ENCODE data around the gene DOCK8.
"Not testable (repeated sequence)": the region's sequence is repeated elsewhere in the genome, so short reads cannot be mapped to it uniquely, and the experiment has no call there.

DOCK8 gene

GRCh38 chr9:227860-228259 is 13.2 kb downstream of the DOCK8 start:
- DNase-seq: no peak

- DNase-seq: no peak
Measured at GRCh38 chr9:228929-229695, 14.4 kb downstream of the DOCK8 start.

GRCh38 chr9:231625-232024 is 17.0 kb downstream of the DOCK8 start:
- not testable (repeated sequence) for DNase-seq

- DNase-seq: not testable (repeated sequence)
Measured at GRCh38 chr9:233708-234107, 19.0 kb downstream of the DOCK8 start.

GRCh38 chr9:237141-237857 is 22.6 kb downstream of the DOCK8 start:
- no peak for DNase-seq

GRCh38 chr9:237858-238345 is 23.2 kb downstream of the DOCK8 start:
- DNase-seq: no peak

- DNase-seq: no peak
Measured at GRCh38 chr9:242461-243080, 27.9 kb downstream of the DOCK8 start.

GRCh38 chr9:248278-248961 is 33.8 kb downstream of the DOCK8 start:
- DNase-seq: no peak

- DNase-seq: no peak
Measured at GRCh38 chr9:249025-249424, 34.4 kb downstream of the DOCK8 start.

- no peak for DNase-seq
Measured at GRCh38 chr9:250039-250438, 35.4 kb downstream of the DOCK8 start.

GRCh38 chr9:250625-251024 is 36.0 kb downstream of the DOCK8 start:
- DNase-seq: no peak

GRCh38 chr9:251398-251797 is 36.7 kb downstream of the DOCK8 start:
- no peak for DNase-seq

- no peak for DNase-seq
Measured at GRCh38 chr9:253539-253938, 38.9 kb downstream of the DOCK8 start.

- no peak for DNase-seq
Measured at GRCh38 chr9:254516-254915, 39.9 kb downstream of the DOCK8 start.

GRCh38 chr9:257957-258356 is 43.3 kb downstream of the DOCK8 start:
- no peak for DNase-seq

GRCh38 chr9:259405-260404 is 45.0 kb downstream of the DOCK8 start:
- DNase-seq: no peak

GRCh38 chr9:264231-264630 is 49.6 kb downstream of the DOCK8 start:
- no peak for DNase-seq

- no peak for DNase-seq
Measured at GRCh38 chr9:265209-265870, 50.7 kb downstream of the DOCK8 start.

- DNase-seq: no peak
Measured at GRCh38 chr9:266228-266627, 51.6 kb downstream of the DOCK8 start.

GRCh38 chr9:268616-269015 is 54.0 kb downstream of the DOCK8 start:
- no peak for DNase-seq

GRCh38 chr9:269081-269711 is 54.5 kb downstream of the DOCK8 start:
- DNase-seq: no peak

Data from activated CD4-positive, CD25-positive, alpha-beta regulatory T cell (primary cell).